Measurements from ENCODE around the gene DENND4B.

GRCh38 chr1:153912349-153912748 is 34.2 kb downstream of the DENND4B start:
- TF ChIP-seq KLF16 (IDR thresholded peaks at IDR 0.05): no peak
- TF ChIP-seq NR2C1 (IDR thresholded peaks at IDR 0.05): no peak
- TF ChIP-seq NR2C1 (tag; IDR thresholded peaks at IDR 0.05): no peak
- TF ChIP-seq ZBTB8A (IDR thresholded peaks at IDR 0.05; ENCODE audit: partially characterized antibody): no peak
- no peak for TF ChIP-seq CTCF (IDR thresholded peaks at IDR 0.05 in 2 of 3, conservative IDR thresholded peaks at IDR 0.05 in 1 of 3; ENCODE audit: insufficient read depth in 2 of 3, low read depth in 1 of 3, low read length in 3 of 3)

Data from K562 (cell line).